Activated CD4-positive, alpha-beta memory T cell treated with anti-CD3 and anti-CD28 coated beads for 36 hours (primary cell): ENCODE results near the gene ENKUR. TPM values are rescaled to one million over a fixed set of nuclear protein-coding genes. Genes with fewer than 3 reads are reported as not detected.

Experiments used
- CTCF ChIA-PET: fragments of 350-600 bp; sonication (Branson Sonifier 250); formaldehyde crosslinking; loops from one replicate; lab custom pipeline; 2021; ENCODE audit warnings: antibody characterized with exemption, inconsistent platforms; lab: Charles Lee
- POLR2A ChIA-PET: fragments of 350-600 bp; sonication (Branson Sonifier 250); formaldehyde crosslinking; loops from one replicate; lab custom pipeline; 2021; ENCODE audit warnings: antibody characterized with exemption; lab: Charles Lee
- DNase-seq: peaks from one replicate; pipeline ENCODE4 v3.0.0-alpha.2; 2020
- H3K27ac Mint-ChIP-seq: one replicate; pipeline ENCODE4 v1.8.0; 2021; ENCODE audit warnings: mixed read lengths
- H3K27me3 Mint-ChIP-seq: one replicate; pipeline ENCODE4 v1.8.0; 2021; ENCODE audit warnings: mixed read lengths
- H3K36me3 Mint-ChIP-seq: one replicate; pipeline ENCODE4 v1.8.0; 2021; ENCODE audit warnings: mixed read lengths
- H3K4me1 Mint-ChIP-seq: one replicate; pipeline ENCODE4 v1.8.0; 2021; ENCODE audit warnings: low read depth, mixed read lengths
- H3K4me3 Mint-ChIP-seq: one replicate; pipeline ENCODE4 v1.8.0; 2021; ENCODE audit warnings: mild to moderate bottlenecking, mixed read lengths
- H3K9me3 Mint-ChIP-seq: one replicate; pipeline ENCODE4 v1.8.0; 2021; ENCODE audit warnings: mixed read lengths
- intact Hi-C: fragments of 100-400 bp; cut with micrococcal nuclease; formaldehyde crosslinking; loops from one replicate; pipeline ENCODE4 v1.15.1; 2023
- total RNA-seq, 2 experiments: library from RNA; stranded (reverse); gene quantifications; one replicate each; pipeline ENCODE4 v1.2.3, GENCODE V29; 2021

Gene ENKUR
- total RNA-seq, 2 experiments from 2014 or later = not detected

GRCh38 chr10:24935504-24936292 lies 80.3 kb downstream of the ENKUR start:
- POLR2A ChIA-PET = interaction anchor here (0.7 kb wide), 1 partner anchor 35 kb away, joined by 3 read pairs; no protein-coding TSS in a partner anchor
- intact Hi-C loops = no loop called here
- CTCF ChIA-PET = interaction anchor here (2.3 kb wide), 1 partner anchor 293 kb away, joined by 5 read pairs; no protein-coding TSS in a partner anchor
- Mint-ChIP-seq H3K4me3 (no peak overlapping the region), H3K27ac (no peak overlapping the region), H3K27me3 (no peaks in the 10 kb centered on the region), H3K9me3 (no peaks in the 10 kb centered on the region), H3K36me3 (no peaks in the 10 kb centered on the region), H3K4me1 (no peaks in the 10 kb centered on the region)
- no peak for DNase-seq

Other genes with a start within 250 kb of the ENKUR start
- gene PRTFDC1, start 63.6 kb downstream of the ENKUR start, total RNA-seq = under 1 TPM; 0.36 to 0.41 TPM
- gene THNSL1, start 454 bp upstream of the ENKUR start, total RNA-seq = 1 to 10 TPM; 6.0 to 6.2 TPM
- not detected for gene GPR158, start 158.8 kb upstream of the ENKUR start, total RNA-seq